Posterior cingulate gyrus (tissue), 11 donors: ENCODE data around the gene PLA2G4A.

Experiments used
- DNase-seq, 10 donors: peaks; one replicate each; pipeline versions ENCODE4 v3.0.0 to v3.0.0-alpha.2; 2020 to 2021; ENCODE audit warnings: mixed read lengths in 3 of 10
- intact Hi-C: fragments of 100-400 bp; cut with DNase I; formaldehyde crosslinking; loops from one replicate; pipeline ENCODE4 v1.15.1; 2023

The PLA2G4A gene

GRCh38 chr1:186869526-186870228, 40.9 kb downstream of the PLA2G4A start:
- intact Hi-C loops, result no loop called here
- no peak for DNase-seq

- DNase-seq, result no peak
- intact Hi-C loops, result no loop called here
Observed at GRCh38 chr1:186871784-186872183, 43.0 kb downstream of the PLA2G4A start.

GRCh38 chr1:186872291-186872690, 43.5 kb downstream of the PLA2G4A start:
- intact Hi-C loops, result no loop called here
- DNase-seq, result no peak

- intact Hi-C loops, result no loop called here
- no peak for DNase-seq
Observed at GRCh38 chr1:186873687-186874086, 44.9 kb downstream of the PLA2G4A start.

- peak in 5 of 10 donors; percentile 16 to 61 (median 23) for DNase-seq
- intact Hi-C loops, result no loop called here
Observed at GRCh38 chr1:186875896-186876835, 47.4 kb downstream of the PLA2G4A start.

GRCh38 chr1:186878356-186878755, 49.6 kb downstream of the PLA2G4A start:
- intact Hi-C loops, result no loop called here
- no peak for DNase-seq

GRCh38 chr1:186880982-186881381, 52.2 kb downstream of the PLA2G4A start:
- no peak for DNase-seq

GRCh38 chr1:186882372-186883134, 53.8 kb downstream of the PLA2G4A start:
- intact Hi-C loops, result no loop called here
- no peak for DNase-seq

More at GRCh38 chr1:186880982-186881381, 52.2 kb downstream of the PLA2G4A start:
- intact Hi-C loops, result no loop called here

- intact Hi-C loops, result no loop called here
- DNase-seq, result no peak
Observed at GRCh38 chr1:186884251-186884650, 55.5 kb downstream of the PLA2G4A start.

GRCh38 chr1:186887203-186887602, 58.5 kb downstream of the PLA2G4A start:
- DNase-seq, result no peak
- intact Hi-C loops, result no loop called here

- intact Hi-C loops, result no loop called here
- no peak for DNase-seq
Observed at GRCh38 chr1:186888367-186888766, 59.6 kb downstream of the PLA2G4A start.

GRCh38 chr1:186892936-186893335, 64.2 kb downstream of the PLA2G4A start:
- DNase-seq, result no peak
- intact Hi-C loops, result no loop called here

GRCh38 chr1:186894415-186894814, 65.7 kb downstream of the PLA2G4A start:
- DNase-seq, result no peak

GRCh38 chr1:186896211-186896610, 67.5 kb downstream of the PLA2G4A start:
- intact Hi-C loops, result no loop called here
- DNase-seq, result no peak

More at GRCh38 chr1:186894415-186894814, 65.7 kb downstream of the PLA2G4A start:
- intact Hi-C loops, result no loop called here

- DNase-seq, result no peak
- intact Hi-C loops, result no loop called here
Observed at GRCh38 chr1:186897008-186897407, 68.3 kb downstream of the PLA2G4A start.

GRCh38 chr1:186899577-186899976, 70.8 kb downstream of the PLA2G4A start:
- intact Hi-C loops, result no loop called here
- no peak for DNase-seq

- intact Hi-C loops, result no loop called here
- no peak for DNase-seq
Observed at GRCh38 chr1:186899977-186900376, 71.2 kb downstream of the PLA2G4A start.

- no peak for DNase-seq
- intact Hi-C loops, result no loop called here
Observed at GRCh38 chr1:186900539-186901237, 71.9 kb downstream of the PLA2G4A start.

GRCh38 chr1:186901631-186902030, 72.9 kb downstream of the PLA2G4A start:
- DNase-seq, result no peak
- intact Hi-C loops, result no loop called here
